EH (cell line): ENCODE data around the gene ELMO1.

Experiments used
- DNase-seq: peaks from one replicate; pipeline ENCODE4 v3.0.0-alpha.2; 2015; ENCODE audit warnings: low read depth

Gene ELMO1

GRCh38 chr7:37467002-37467401, 18.3 kb upstream of the ELMO1 start:
- DNase-seq = no peak

- no peak for DNase-seq
These were observed 13.5 kb upstream of the ELMO1 start for GRCh38 chr7:37462138-37462537.

GRCh38 chr7:37455081-37455480, 6.4 kb upstream of the ELMO1 start:
- no peak for DNase-seq

- no peak for DNase-seq
These were observed 3.7 kb upstream of the ELMO1 start for GRCh38 chr7:37452346-37452745.

- no peak for DNase-seq
These were observed 1.4 kb upstream of the ELMO1 start for GRCh38 chr7:37450035-37450434.

- DNase-seq = no peak
These were observed 957 bp upstream of the ELMO1 start for GRCh38 chr7:37449621-37450020.

GRCh38 chr7:37448011-37448635, 541 bp downstream of the ELMO1 start:
- no peak for DNase-seq

GRCh38 chr7:37446371-37446770, 2.3 kb downstream of the ELMO1 start:
- no peak for DNase-seq

- no peak for DNase-seq
These were observed 2.9 kb downstream of the ELMO1 start for GRCh38 chr7:37445790-37446189.

- no peak for DNase-seq
These were observed 3.5 kb downstream of the ELMO1 start for GRCh38 chr7:37445064-37445723.

GRCh38 chr7:37443627-37444026, 5.0 kb downstream of the ELMO1 start:
- no peak for DNase-seq

- no peak for DNase-seq
These were observed 6.4 kb downstream of the ELMO1 start for GRCh38 chr7:37442268-37442667.

GRCh38 chr7:37441816-37442215, 6.8 kb downstream of the ELMO1 start:
- no peak for DNase-seq

GRCh38 chr7:37441386-37441760, 7.3 kb downstream of the ELMO1 start:
- no peak for DNase-seq

- DNase-seq = no peak
These were observed 7.8 kb downstream of the ELMO1 start for GRCh38 chr7:37440738-37441385.

- DNase-seq = no peak
These were observed 9.0 kb downstream of the ELMO1 start for GRCh38 chr7:37439653-37440026.

- DNase-seq = no peak
These were observed 9.6 kb downstream of the ELMO1 start for GRCh38 chr7:37438906-37439652.

GRCh38 chr7:37435156-37435855, 13.4 kb downstream of the ELMO1 start:
- DNase-seq = no peak

GRCh38 chr7:37434529-37434928, 14.1 kb downstream of the ELMO1 start:
- no peak for DNase-seq

GRCh38 chr7:37433166-37433565, 15.5 kb downstream of the ELMO1 start:
- no peak for DNase-seq

GRCh38 chr7:37432281-37432920, 16.3 kb downstream of the ELMO1 start:
- no peak for DNase-seq

- no peak for DNase-seq
These were observed 17.3 kb downstream of the ELMO1 start for GRCh38 chr7:37431413-37431812.
